SK-N-SH (cell line): Measurements from ENCODE around the gene STARD10. TPM values are rescaled to one million over a fixed set of nuclear protein-coding genes. Genes with fewer than 3 reads are reported as not detected.

ENCODE experiments used
- ELF1 ChIP-seq: IDR thresholded peaks from 2 replicates; pipeline ENCODE4 v1.4.0; 2012
- EZH2phosphoT487 ChIP-seq: fragments of 200-600 bp; sonication (generic); IDR thresholded peaks from 2 replicates; pipeline ENCODE4 v1.6.1; 2017; ENCODE audit warnings: low read depth, mixed run types, mild to moderate bottlenecking, antibody characterized with exemption, moderate library complexity, borderline replicate concordance
- FOSL2 ChIP-seq: IDR thresholded peaks from 2 replicates; pipeline ENCODE4 v1.4.0; 2012; ENCODE audit warnings: low read depth, mild to moderate bottlenecking, moderate library complexity, borderline replicate concordance
- FOXM1 ChIP-seq: IDR thresholded peaks from 2 replicates; pipeline ENCODE4 v1.4.0; 2012; ENCODE audit warnings: low read depth, mild to moderate bottlenecking
- GABPA ChIP-seq: IDR thresholded peaks from 2 replicates; pipeline ENCODE4 v1.4.0; 2012; ENCODE audit warnings: low read depth, mild to moderate bottlenecking
- GATA2 ChIP-seq: sonication (generic); formaldehyde crosslinking; IDR thresholded peaks from 2 replicates; pipeline ENCODE4 v1.5.0; 2020; ENCODE audit warnings: mild to moderate bottlenecking, missing genetic modification reagents
- JUND ChIP-seq: IDR thresholded peaks from 2 replicates; pipeline ENCODE4 v1.4.0; 2012
- MEF2A ChIP-seq: IDR thresholded peaks from 2 replicates; pipeline ENCODE4 v1.4.0; 2012; ENCODE audit warnings: low read depth, borderline replicate concordance
- MXI1 ChIP-seq: IDR thresholded peaks from 2 replicates; pipeline ENCODE4 v1.6.1; 2012; ENCODE audit warnings: mild to moderate bottlenecking, low read depth, low read length, improper control_type of control experiment
- NFIC ChIP-seq: IDR thresholded peaks from 2 replicates; pipeline ENCODE4 v1.4.0; 2012; ENCODE audit warnings: borderline replicate concordance
- POLR2AphosphoS5 ChIP-seq: IDR thresholded peaks from 2 replicates; pipeline ENCODE4 v1.6.1; 2012; ENCODE audit warnings: low read depth, low read length
- RAD21 ChIP-seq: IDR thresholded peaks from 2 replicates; pipeline ENCODE4 v1.6.1; 2012; ENCODE audit warnings: mild to moderate bottlenecking, low read length
- SMC3 ChIP-seq: IDR thresholded peaks from 2 replicates; pipeline ENCODE4 v1.6.1; 2012; ENCODE audit warnings: low read depth, low read length, improper control_type of control experiment
- TAF1 ChIP-seq: IDR thresholded peaks from 2 replicates; pipeline ENCODE4 v1.6.1; 2012; ENCODE audit warnings: low read depth, mild to moderate bottlenecking, low read length, moderate library complexity, borderline replicate concordance
- TCF12 ChIP-seq: IDR thresholded peaks from 2 replicates; pipeline ENCODE4 v1.4.0; 2012
- YY1 ChIP-seq: IDR thresholded peaks from 2 replicates; pipeline ENCODE4 v1.4.0; 2012; ENCODE audit warnings: low read depth, mild to moderate bottlenecking
- polyA plus RNA-seq, 3 experiments: library from polyadenylated mRNA; depleted of rRNA; stranded (reverse); fragments of >200 nt; gene quantifications; 2 replicates each; pipeline ENCODE4 v1.2.3, GENCODE V29; 2012
- TF ChIP-seq, protein P1 (sequence below): IDR thresholded peaks from 2 replicates; pipeline ENCODE4 v1.4.0; 2012; ENCODE audit warnings: low read depth, borderline replicate concordance
- TF ChIP-seq, protein P2 (sequence below): IDR thresholded peaks from 2 replicates; pipeline ENCODE4 v1.4.0; 2012; ENCODE audit warnings: low read depth
- TF ChIP-seq, protein P3 (sequence below): fragments of 150-350 bp; IDR thresholded peaks from 2 replicates; pipeline ENCODE4 v1.6.1; 2017; ENCODE audit warnings: antibody characterized with exemption, low read length, low read depth, borderline replicate concordance
- TF ChIP-seq, protein P4 (sequence below): fragments of 200-600 bp; sonication (generic); IDR thresholded peaks from 2 replicates; pipeline ENCODE4 v1.6.1; 2017; ENCODE audit warnings: antibody characterized with exemption, mild to moderate bottlenecking, moderate library complexity
- TF ChIP-seq, protein P5 (sequence below): IDR thresholded peaks from 2 replicates; pipeline ENCODE4 v1.4.0; 2012; ENCODE audit warnings: low read depth, borderline replicate concordance

Gene STARD10
- polyA plus RNA-seq, 1 of the 3 experiments (the other 2 are of a cell fraction), result 47.7 TPM

DNA sequence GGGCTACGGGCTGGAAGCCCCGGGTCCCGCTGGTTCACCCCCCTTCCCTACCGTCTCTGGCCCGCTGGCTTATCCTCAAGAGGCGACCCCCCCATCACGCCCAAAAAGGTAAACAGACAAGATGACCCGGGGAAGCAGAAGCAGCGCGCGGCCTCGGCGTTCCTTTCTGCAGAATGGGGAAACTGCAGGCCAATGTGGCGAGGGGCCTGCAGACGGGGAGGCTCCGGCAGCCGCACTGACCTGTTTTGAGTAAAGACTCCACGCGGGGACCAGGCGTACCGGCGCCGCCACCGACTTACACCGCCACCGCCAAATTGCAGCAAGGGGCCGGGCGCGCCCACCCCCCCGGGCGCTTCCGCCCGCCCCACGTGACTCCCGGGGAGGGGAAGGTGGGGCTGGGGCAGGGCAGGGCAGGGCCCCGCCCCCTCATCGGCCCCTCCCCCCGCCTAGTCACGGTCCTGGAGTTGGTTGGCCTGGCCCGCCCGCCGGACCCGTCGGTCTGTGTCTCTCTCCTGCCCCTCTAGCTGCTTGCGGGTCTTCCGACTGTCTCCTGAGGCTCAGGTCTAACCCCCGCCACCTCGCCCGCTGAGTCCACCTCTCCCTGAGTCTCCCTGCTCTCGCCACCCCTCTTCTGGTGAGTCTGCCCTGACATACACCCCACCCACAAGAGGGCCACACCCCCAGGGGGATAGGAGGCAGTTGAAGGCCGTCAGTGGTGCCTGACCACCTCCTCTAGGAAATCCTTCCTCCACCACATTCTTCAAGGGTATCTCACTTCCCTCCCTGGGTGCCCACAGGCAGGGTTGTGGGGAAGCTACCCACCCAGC lies 41.5 kb downstream of the STARD10 start, which contains the start of gene ARAP1 (continued):
- peak; percentile 45; the same call in 1 of the 2 replicates for TF ChIP-seq MXI1
- TF ChIP-seq EZH2phosphoT487, result no peak
- TF ChIP-seq, protein P1, sequence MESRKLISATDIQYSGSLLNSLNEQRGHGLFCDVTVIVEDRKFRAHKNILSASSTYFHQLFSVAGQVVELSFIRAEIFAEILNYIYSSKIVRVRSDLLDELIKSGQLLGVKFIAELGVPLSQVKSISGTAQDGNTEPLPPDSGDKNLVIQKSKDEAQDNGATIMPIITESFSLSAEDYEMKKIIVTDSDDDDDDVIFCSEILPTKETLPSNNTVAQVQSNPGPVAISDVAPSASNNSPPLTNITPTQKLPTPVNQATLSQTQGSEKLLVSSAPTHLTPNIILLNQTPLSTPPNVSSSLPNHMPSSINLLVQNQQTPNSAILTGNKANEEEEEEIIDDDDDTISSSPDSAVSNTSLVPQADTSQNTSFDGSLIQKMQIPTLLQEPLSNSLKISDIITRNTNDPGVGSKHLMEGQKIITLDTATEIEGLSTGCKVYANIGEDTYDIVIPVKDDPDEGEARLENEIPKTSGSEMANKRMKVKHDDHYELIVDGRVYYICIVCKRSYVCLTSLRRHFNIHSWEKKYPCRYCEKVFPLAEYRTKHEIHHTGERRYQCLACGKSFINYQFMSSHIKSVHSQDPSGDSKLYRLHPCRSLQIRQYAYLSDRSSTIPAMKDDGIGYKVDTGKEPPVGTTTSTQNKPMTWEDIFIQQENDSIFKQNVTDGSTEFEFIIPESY, result no peak
- no peak for TF ChIP-seq GABPA
- TF ChIP-seq, protein P2, sequence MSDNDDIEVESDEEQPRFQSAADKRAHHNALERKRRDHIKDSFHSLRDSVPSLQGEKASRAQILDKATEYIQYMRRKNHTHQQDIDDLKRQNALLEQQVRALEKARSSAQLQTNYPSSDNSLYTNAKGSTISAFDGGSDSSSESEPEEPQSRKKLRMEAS, result peak; percentile 51; the same call in 1 of the 2 replicates
- no peak for TF ChIP-seq FOSL2
- 0 out of 2 replicates have a peak, but pooled peaks have one; percentile 13 for TF ChIP-seq ELF1
- TF ChIP-seq RAD21, result no peak
- no peak for TF ChIP-seq YY1
- TF ChIP-seq, protein P3, sequence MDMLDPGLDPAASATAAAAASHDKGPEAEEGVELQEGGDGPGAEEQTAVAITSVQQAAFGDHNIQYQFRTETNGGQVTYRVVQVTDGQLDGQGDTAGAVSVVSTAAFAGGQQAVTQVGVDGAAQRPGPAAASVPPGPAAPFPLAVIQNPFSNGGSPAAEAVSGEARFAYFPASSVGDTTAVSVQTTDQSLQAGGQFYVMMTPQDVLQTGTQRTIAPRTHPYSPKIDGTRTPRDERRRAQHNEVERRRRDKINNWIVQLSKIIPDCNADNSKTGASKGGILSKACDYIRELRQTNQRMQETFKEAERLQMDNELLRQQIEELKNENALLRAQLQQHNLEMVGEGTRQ, result peak; percentile 54; the same call in 1 of the 2 replicates
- TF ChIP-seq JUND, result no peak
- TF ChIP-seq SMC3, result no peak
- no peak for TF ChIP-seq MEF2A
- no peak for TF ChIP-seq TCF12
- TF ChIP-seq NFIC, result 0 out of 2 replicates have a peak, but pooled peaks have one; percentile 3
- TF ChIP-seq GATA2 (CRISPR knock-in tag), result no peak
- TF ChIP-seq FOXM1, result no peak
- peak; percentile 43 for TF ChIP-seq POLR2AphosphoS5
- TF ChIP-seq, protein P4, sequence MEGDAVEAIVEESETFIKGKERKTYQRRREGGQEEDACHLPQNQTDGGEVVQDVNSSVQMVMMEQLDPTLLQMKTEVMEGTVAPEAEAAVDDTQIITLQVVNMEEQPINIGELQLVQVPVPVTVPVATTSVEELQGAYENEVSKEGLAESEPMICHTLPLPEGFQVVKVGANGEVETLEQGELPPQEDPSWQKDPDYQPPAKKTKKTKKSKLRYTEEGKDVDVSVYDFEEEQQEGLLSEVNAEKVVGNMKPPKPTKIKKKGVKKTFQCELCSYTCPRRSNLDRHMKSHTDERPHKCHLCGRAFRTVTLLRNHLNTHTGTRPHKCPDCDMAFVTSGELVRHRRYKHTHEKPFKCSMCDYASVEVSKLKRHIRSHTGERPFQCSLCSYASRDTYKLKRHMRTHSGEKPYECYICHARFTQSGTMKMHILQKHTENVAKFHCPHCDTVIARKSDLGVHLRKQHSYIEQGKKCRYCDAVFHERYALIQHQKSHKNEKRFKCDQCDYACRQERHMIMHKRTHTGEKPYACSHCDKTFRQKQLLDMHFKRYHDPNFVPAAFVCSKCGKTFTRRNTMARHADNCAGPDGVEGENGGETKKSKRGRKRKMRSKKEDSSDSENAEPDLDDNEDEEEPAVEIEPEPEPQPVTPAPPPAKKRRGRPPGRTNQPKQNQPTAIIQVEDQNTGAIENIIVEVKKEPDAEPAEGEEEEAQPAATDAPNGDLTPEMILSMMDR, result 0 out of 2 replicates have a peak, but pooled peaks have one; percentile 12
- TF ChIP-seq, protein P5, sequence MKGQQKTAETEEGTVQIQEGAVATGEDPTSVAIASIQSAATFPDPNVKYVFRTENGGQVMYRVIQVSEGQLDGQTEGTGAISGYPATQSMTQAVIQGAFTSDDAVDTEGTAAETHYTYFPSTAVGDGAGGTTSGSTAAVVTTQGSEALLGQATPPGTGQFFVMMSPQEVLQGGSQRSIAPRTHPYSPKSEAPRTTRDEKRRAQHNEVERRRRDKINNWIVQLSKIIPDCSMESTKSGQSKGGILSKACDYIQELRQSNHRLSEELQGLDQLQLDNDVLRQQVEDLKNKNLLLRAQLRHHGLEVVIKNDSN, result peak; percentile 94
- TF ChIP-seq TAF1, result peak; percentile 35; the same call in 1 of the 2 replicates
